Measurements from ENCODE around the gene RBM44. TPM values are rescaled to one million over a fixed set of nuclear protein-coding genes. Genes with fewer than 3 reads are reported as not detected.

The RBM44 gene
- total RNA-seq, 1 experiment from 2014 or later = 0.51 TPM

GRCh38 chr2:237815637-237816036 lies 17.1 kb downstream of the RBM44 start:
- BruUV-seq (replicated peaks) = no TSS peak
- POLR2A ChIA-PET (ENCODE audit: unreplicated experiment) = interaction anchor here (0.6 kb wide), 1 partner anchor 11 kb away, joined by 3 read pairs; no protein-coding TSS in a partner anchor
- peaks cover 16% of the 10 kb centered on the region for H3K4me1 ChIP-seq (ENCODE audit: insufficient read depth, low read length)

GRCh38 chr2:237816531-237816930 lies 18.0 kb downstream of the RBM44 start:
- TF ChIP-seq EZH2phosphoT487 (IDR thresholded peaks at IDR 0.05; ENCODE audit: borderline replicate concordance, low read length) (no peak), EZH2 (IDR thresholded peaks at IDR 0.05; ENCODE audit: low read length, unreplicated experiment) (no peak), CTCF (conservative IDR thresholded peaks at IDR 0.05; ENCODE audit: low read depth, low read length) (no peak)
- no peaks in the 10 kb centered on the region for H3K9me3 ChIP-seq (ENCODE audit: low read length)
- no peak overlapping the region for H3K9ac ChIP-seq (ENCODE audit: low read length)
- no peak overlapping the region for H2AFZ ChIP-seq (ENCODE audit: low read length)
- H3K27me3 ChIP-seq (ENCODE audit: low read length) = 0 out of 2 replicates have a peak, but pooled peaks cover 3% of the 10 kb centered on the region
- intact Hi-C loops (cut with micrococcal nuclease) = no loop called here
- no peaks in the 10 kb centered on the region for H3K79me2 ChIP-seq (ENCODE audit: low read length)
- no TSS peak for BruUV-seq (replicated peaks)
- no peaks in the 10 kb centered on the region for H3F3A ChIP-seq (ENCODE audit: low read length, unreplicated experiment)
- ChIA-PET POLR2A (ENCODE audit: unreplicated experiment) (no interaction called here), CTCF (no interaction called here)
- H4K20me1 ChIP-seq (ENCODE audit: low read length) = no peaks in the 10 kb centered on the region
- DNase-seq (no peak), ATAC-seq (no peak)
- H3K4me3 ChIP-seq (ENCODE audit: low read length) = no peak overlapping the region
- H3K4me1 ChIP-seq (ENCODE audit: insufficient read depth, low read length) = peaks cover 16% of the 10 kb centered on the region
- no peak overlapping the region for H3K27ac ChIP-seq (ENCODE audit: low read length)
- H3K4me2 ChIP-seq (ENCODE audit: low read length) = no peak overlapping the region
- H3K9me2 ChIP-seq (replicated peaks; ENCODE audit: low read length) = no peaks in the 10 kb centered on the region
- no peaks in the 10 kb centered on the region for H3K36me3 ChIP-seq (ENCODE audit: low read depth, low read length)

More at GRCh38 chr2:237815637-237816036, 17.1 kb downstream of the RBM44 start:
- Histone ChIP-seq H3K27me3 (ENCODE audit: low read length) (0 out of 2 replicates have a peak, but pooled peaks cover 3% of the 10 kb centered on the region), H3K9me2 (replicated peaks; ENCODE audit: low read length) (no peaks in the 10 kb centered on the region), H3K36me3 (ENCODE audit: low read depth, low read length) (no peaks in the 10 kb centered on the region), H3F3A (ENCODE audit: low read length, unreplicated experiment) (no peaks in the 10 kb centered on the region), H3K4me2 (ENCODE audit: low read length) (no peak overlapping the region), H4K20me1 (ENCODE audit: low read length) (no peaks in the 10 kb centered on the region), H3K4me3 (ENCODE audit: low read length) (no peak overlapping the region), H2AFZ (ENCODE audit: low read length) (no peak overlapping the region), H3K9ac (ENCODE audit: low read length) (no peak overlapping the region), H3K27ac (ENCODE audit: low read length) (no peak overlapping the region), H3K9me3 (ENCODE audit: low read length) (no peaks in the 10 kb centered on the region), H3K79me2 (ENCODE audit: low read length) (no peaks in the 10 kb centered on the region)
- CTCF ChIA-PET = no interaction called here
- no peak for ATAC-seq
- DNase-seq = no peak
- intact Hi-C loops (cut with micrococcal nuclease) = no loop called here
- TF ChIP-seq EZH2phosphoT487 (IDR thresholded peaks at IDR 0.05; ENCODE audit: borderline replicate concordance, low read length) (no peak), EZH2 (IDR thresholded peaks at IDR 0.05; ENCODE audit: low read length, unreplicated experiment) (no peak), CTCF (conservative IDR thresholded peaks at IDR 0.05; ENCODE audit: low read depth, low read length) (no peak)

- Histone ChIP-seq H3K9me3 (ENCODE audit: low read length) (no peaks in the 10 kb centered on the region), H3K4me2 (ENCODE audit: low read length) (peak overlapping the region; percentile 19), H3K36me3 (ENCODE audit: low read depth, low read length) (no peaks in the 10 kb centered on the region), H3K9ac (ENCODE audit: low read length) (no peak overlapping the region), H3K4me1 (ENCODE audit: insufficient read depth, low read length) (peaks cover 16% of the 10 kb centered on the region), H3K27me3 (ENCODE audit: low read length) (0 out of 2 replicates have a peak, but pooled peaks cover 2% of the 10 kb centered on the region), H3K9me2 (replicated peaks; ENCODE audit: low read length) (no peaks in the 10 kb centered on the region), H2AFZ (ENCODE audit: low read length) (no peak overlapping the region), H3F3A (ENCODE audit: low read length, unreplicated experiment) (no peaks in the 10 kb centered on the region), H3K27ac (ENCODE audit: low read length) (no peak overlapping the region), H3K79me2 (ENCODE audit: low read length) (no peaks in the 10 kb centered on the region), H3K4me3 (ENCODE audit: low read length) (no peak overlapping the region), H4K20me1 (ENCODE audit: low read length) (no peaks in the 10 kb centered on the region)
- DNase-seq (peak; percentile 70), ATAC-seq (peak; percentile 42)
- no TSS peak for BruUV-seq (replicated peaks)
- ChIA-PET POLR2A (ENCODE audit: unreplicated experiment) (no interaction called here), CTCF (no interaction called here)
- intact Hi-C loops (cut with micrococcal nuclease) = no loop called here
- TF ChIP-seq CTCF (conservative IDR thresholded peaks at IDR 0.05; ENCODE audit: low read depth, low read length) (no peak), EZH2 (IDR thresholded peaks at IDR 0.05; ENCODE audit: low read length, unreplicated experiment) (no peak), EZH2phosphoT487 (IDR thresholded peaks at IDR 0.05; ENCODE audit: borderline replicate concordance, low read length) (no peak)
Measured at GRCh38 chr2:237818066-237818473, 19.5 kb downstream of the RBM44 start.
